ENCODE measurements around the gene IFRD1.

IFRD1 gene

GRCh38 chr7:112414855-112415490 is 35.3 kb upstream of the IFRD1 start:
- H3K9me3 ChIP-seq (ENCODE audit: control extremely low read depth in 1 of 5, control insufficient read depth in 4 of 5, insufficient read depth in 2 of 5, low read depth in 1 of 5, low read length in 4 of 5): no peaks in the 10 kb centered on the region
- peak; percentile 50 to 59 (median 55) for DNase-seq
- H3K27me3 ChIP-seq (replicated peaks in 2 of 5; ENCODE audit: control insufficient read depth in 4 of 5, insufficient read depth in 5 of 5, low read length in 4 of 5): no peaks in the 10 kb centered on the region
- H3K27ac ChIP-seq (ENCODE audit: insufficient read depth in 1 of 2, low read depth in 1 of 2, low read length in 2 of 2, poor library complexity in 1 of 2, severe bottlenecking in 2 of 2): no peak overlapping the region
- ChIA-PET POLR2A (no interaction called here), CTCF (interaction anchor here (1.2 to 2.3 kb wide), 6 partner anchors 19 to 655 kb away, joined by 4 to 9 read pairs (median 5); no protein-coding TSS in a partner anchor)
- 0% methylated on average over 2 of the region's 3 CpGs for WGBS (ENCODE audit: insufficient coverage)
- peaks cover 7 to 20% (median 15%) of the 10 kb centered on the region in 4 experiments for H3K4me1 ChIP-seq (ENCODE audit: control extremely low read depth in 1 of 4, control insufficient read depth in 4 of 4, insufficient read depth in 4 of 4, low read length in 3 of 4)
- H3K4me3 ChIP-seq (ENCODE audit: control insufficient read depth in 1 of 7, extremely low read depth in 1 of 7, insufficient read depth in 4 of 7, low read depth in 2 of 7, low read length in 6 of 7): no peak overlapping the region
- no peaks in the 10 kb centered on the region for H3K36me3 ChIP-seq (ENCODE audit: control insufficient read depth in 4 of 4, insufficient read depth in 4 of 4, low read length in 3 of 4)

GRCh38 chr7:112416127-112416526 is 34.1 kb upstream of the IFRD1 start:
- Histone ChIP-seq H3K27me3 (replicated peaks in 2 of 5; ENCODE audit: control insufficient read depth in 4 of 5, insufficient read depth in 5 of 5, low read length in 4 of 5) (no peaks in the 10 kb centered on the region), H3K9me3 (ENCODE audit: control extremely low read depth in 1 of 5, control insufficient read depth in 4 of 5, insufficient read depth in 2 of 5, low read depth in 1 of 5, low read length in 4 of 5) (no peaks in the 10 kb centered on the region), H3K4me1 (ENCODE audit: control extremely low read depth in 1 of 4, control insufficient read depth in 4 of 4, insufficient read depth in 4 of 4, low read length in 3 of 4) (peaks cover 7 to 20% (median 16%) of the 10 kb centered on the region in 4 experiments), H3K36me3 (ENCODE audit: control insufficient read depth in 4 of 4, insufficient read depth in 4 of 4, low read length in 3 of 4) (no peaks in the 10 kb centered on the region), H3K4me3 (ENCODE audit: control insufficient read depth in 1 of 7, extremely low read depth in 1 of 7, insufficient read depth in 4 of 7, low read depth in 2 of 7, low read length in 6 of 7) (peak overlapping the region in 4 of 7 experiments; percentile 0 to 18 (median 15)), H3K27ac (ENCODE audit: insufficient read depth in 1 of 2, low read depth in 1 of 2, low read length in 2 of 2, poor library complexity in 1 of 2, severe bottlenecking in 2 of 2) (no peak overlapping the region)
- ChIA-PET CTCF (interaction anchor here (0.8 to 2.0 kb wide), 7 partner anchors 10 to 656 kb away, joined by 4 to 9 read pairs (median 4); no protein-coding TSS in a partner anchor), POLR2A (no interaction called here)
- peak; percentile 61 to 95 (median 92) for DNase-seq
- 7% methylated on average over 3 of the region's 4 CpGs for WGBS (ENCODE audit: insufficient coverage)

- no peaks in the 10 kb centered on the region for H3K27me3 ChIP-seq (replicated peaks in 2 of 5; ENCODE audit: control insufficient read depth in 4 of 5, insufficient read depth in 5 of 5, low read length in 4 of 5)
- POLR2A ChIA-PET: interaction anchor here (0.7 kb wide), 1 partner anchor 42 kb away, joined by 3 read pairs; no protein-coding TSS in a partner anchor
- WGBS (ENCODE audit: insufficient coverage): 100% methylated on average over 2 of the region's 4 CpGs
- CTCF ChIA-PET: interaction anchor here (1.3 kb wide), 1 partner anchor 11 kb away, joined by 3 read pairs; no protein-coding TSS in a partner anchor
- no peak overlapping the region for H3K4me3 ChIP-seq (ENCODE audit: control insufficient read depth in 1 of 7, extremely low read depth in 1 of 7, insufficient read depth in 4 of 7, low read depth in 2 of 7, low read length in 6 of 7)
- no peak for DNase-seq
- peaks cover 28 to 49% (median 44%) of the 10 kb centered on the region in 4 experiments for H3K4me1 ChIP-seq (ENCODE audit: control extremely low read depth in 1 of 4, control insufficient read depth in 4 of 4, insufficient read depth in 4 of 4, low read length in 3 of 4)
- no peaks in the 10 kb centered on the region for H3K36me3 ChIP-seq (ENCODE audit: control insufficient read depth in 4 of 4, insufficient read depth in 4 of 4, low read length in 3 of 4)
- no peak overlapping the region for H3K27ac ChIP-seq (ENCODE audit: insufficient read depth in 1 of 2, low read depth in 1 of 2, low read length in 2 of 2, poor library complexity in 1 of 2, severe bottlenecking in 2 of 2)
- no peaks in the 10 kb centered on the region for H3K9me3 ChIP-seq (ENCODE audit: control extremely low read depth in 1 of 5, control insufficient read depth in 4 of 5, insufficient read depth in 2 of 5, low read depth in 1 of 5, low read length in 4 of 5)
Measured at GRCh38 chr7:112419543-112420130, 30.6 kb upstream of the IFRD1 start.

DNA sequence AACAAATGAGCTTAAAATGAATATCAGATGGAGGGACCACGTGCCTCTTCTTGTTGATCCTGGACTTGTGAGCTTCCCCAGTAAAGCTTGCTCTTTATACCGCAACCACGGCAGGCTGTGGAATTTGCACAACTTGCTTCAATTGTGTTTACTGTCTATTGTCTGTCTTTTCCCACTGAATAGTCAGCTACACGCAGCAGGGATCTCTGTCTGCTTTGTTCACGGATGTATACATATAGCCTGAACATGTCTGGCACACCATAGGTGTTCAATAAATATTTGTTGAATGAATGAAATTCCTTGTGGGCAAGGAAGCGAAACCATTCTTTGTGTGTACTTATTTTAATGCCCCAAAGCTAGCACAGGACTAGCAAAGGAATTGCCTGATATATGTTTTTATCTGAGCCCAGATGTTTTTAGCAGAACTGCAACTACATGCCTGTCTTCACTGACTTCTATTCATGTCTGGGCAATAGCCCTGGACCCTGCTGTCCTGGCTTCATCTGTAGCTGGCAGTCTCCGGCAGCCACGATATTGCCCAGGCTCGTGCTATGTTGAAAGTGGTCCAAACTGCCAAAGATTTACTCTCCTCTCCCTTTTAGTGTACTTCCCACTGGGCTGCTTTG is 29.9 kb upstream of the IFRD1 start:
- H3K27ac ChIP-seq (ENCODE audit: insufficient read depth in 1 of 2, low read depth in 1 of 2, low read length in 2 of 2, poor library complexity in 1 of 2, severe bottlenecking in 2 of 2): no peak overlapping the region
- H3K4me3 ChIP-seq (ENCODE audit: control insufficient read depth in 1 of 7, extremely low read depth in 1 of 7, insufficient read depth in 4 of 7, low read depth in 2 of 7, low read length in 6 of 7): no peak overlapping the region
- peaks cover 28 to 50% (median 43%) of the 10 kb centered on the region in 4 experiments for H3K4me1 ChIP-seq (ENCODE audit: control extremely low read depth in 1 of 4, control insufficient read depth in 4 of 4, insufficient read depth in 4 of 4, low read length in 3 of 4)
- ChIA-PET CTCF (interaction anchor here (1.3 kb wide), 1 partner anchor 12 kb away, joined by 3 read pairs; no protein-coding TSS in a partner anchor), POLR2A (interaction anchor here (0.5 kb wide), 1 partner anchor 158 kb away, joined by 3 read pairs; no protein-coding TSS in a partner anchor)
- H3K27me3 ChIP-seq (replicated peaks in 2 of 5; ENCODE audit: control insufficient read depth in 4 of 5, insufficient read depth in 5 of 5, low read length in 4 of 5): no peaks in the 10 kb centered on the region
- over 99% methylated on average over 9 of the region's 9 CpGs for WGBS (ENCODE audit: insufficient coverage)
- H3K9me3 ChIP-seq (ENCODE audit: control extremely low read depth in 1 of 5, control insufficient read depth in 4 of 5, insufficient read depth in 2 of 5, low read depth in 1 of 5, low read length in 4 of 5): no peaks in the 10 kb centered on the region
- no peak for DNase-seq
- H3K36me3 ChIP-seq (ENCODE audit: control insufficient read depth in 4 of 4, insufficient read depth in 4 of 4, low read length in 3 of 4): no peaks in the 10 kb centered on the region

- peak overlapping the region in 1 of 2 experiments; percentile 17 for H3K27ac ChIP-seq (ENCODE audit: insufficient read depth in 1 of 2, low read depth in 1 of 2, low read length in 2 of 2, poor library complexity in 1 of 2, severe bottlenecking in 2 of 2)
- no peaks in the 10 kb centered on the region for H3K36me3 ChIP-seq (ENCODE audit: control insufficient read depth in 4 of 4, insufficient read depth in 4 of 4, low read length in 3 of 4)
- POLR2A ChIA-PET: interaction anchor here (0.6 to 1.3 kb wide), 2 partner anchors 27 to 29 kb away, joined by 3 to 7 read pairs; partner anchors contain the start of gene IFRD1
- H3K27me3 ChIP-seq (replicated peaks in 2 of 5; ENCODE audit: control insufficient read depth in 4 of 5, insufficient read depth in 5 of 5, low read length in 4 of 5): no peaks in the 10 kb centered on the region
- CTCF ChIA-PET: interaction anchor here (1.0 to 2.0 kb wide), 6 partner anchors 9 to 567 kb away, joined by 3 to 5 read pairs (median 3); no protein-coding TSS in a partner anchor
- no peaks in the 10 kb centered on the region for H3K9me3 ChIP-seq (ENCODE audit: control extremely low read depth in 1 of 5, control insufficient read depth in 4 of 5, insufficient read depth in 2 of 5, low read depth in 1 of 5, low read length in 4 of 5)
- peaks cover 21 to 36% (median 31%) of the 10 kb centered on the region in 4 experiments for H3K4me1 ChIP-seq (ENCODE audit: control extremely low read depth in 1 of 4, control insufficient read depth in 4 of 4, insufficient read depth in 4 of 4, low read length in 3 of 4)
- DNase-seq: peak; percentile 19 to 81 (median 78)
- WGBS (ENCODE audit: insufficient coverage): 72% methylated on average over 5 of the region's 9 CpGs
- peak overlapping the region in 3 of 7 experiments; percentile 5 to 29 (median 6) for H3K4me3 ChIP-seq (ENCODE audit: control insufficient read depth in 1 of 7, extremely low read depth in 1 of 7, insufficient read depth in 4 of 7, low read depth in 2 of 7, low read length in 6 of 7)
Measured at GRCh38 chr7:112421666-112422486, 28.4 kb upstream of the IFRD1 start.

GRCh38 chr7:112422842-112423496 is 27.3 kb upstream of the IFRD1 start:
- no peaks in the 10 kb centered on the region for H3K27me3 ChIP-seq (replicated peaks in 2 of 5; ENCODE audit: control insufficient read depth in 4 of 5, insufficient read depth in 5 of 5, low read length in 4 of 5)
- peaks cover 21 to 36% (median 31%) of the 10 kb centered on the region in 4 experiments for H3K4me1 ChIP-seq (ENCODE audit: control extremely low read depth in 1 of 4, control insufficient read depth in 4 of 4, insufficient read depth in 4 of 4, low read length in 3 of 4)
- peak; percentile 69 to 91 (median 90) for DNase-seq
- no peaks in the 10 kb centered on the region for H3K36me3 ChIP-seq (ENCODE audit: control insufficient read depth in 4 of 4, insufficient read depth in 4 of 4, low read length in 3 of 4)
- POLR2A ChIA-PET: interaction anchor here (1.3 kb wide), 1 partner anchor 28 kb away, joined by 7 read pairs; the partner anchor contains the start of gene IFRD1
- peak overlapping the region in 3 of 7 experiments; percentile 40 to 53 (median 47) for H3K4me3 ChIP-seq (ENCODE audit: control insufficient read depth in 1 of 7, extremely low read depth in 1 of 7, insufficient read depth in 4 of 7, low read depth in 2 of 7, low read length in 6 of 7)
- peak overlapping the region in 1 of 2 experiments; percentile 36 for H3K27ac ChIP-seq (ENCODE audit: insufficient read depth in 1 of 2, low read depth in 1 of 2, low read length in 2 of 2, poor library complexity in 1 of 2, severe bottlenecking in 2 of 2)
- H3K9me3 ChIP-seq (ENCODE audit: control extremely low read depth in 1 of 5, control insufficient read depth in 4 of 5, insufficient read depth in 2 of 5, low read depth in 1 of 5, low read length in 4 of 5): no peaks in the 10 kb centered on the region
- CTCF ChIA-PET: interaction anchor here (1.0 to 2.0 kb wide), 5 partner anchors 8 to 568 kb away, joined by 3 to 5 read pairs (median 3); no protein-coding TSS in a partner anchor
- WGBS (ENCODE audit: insufficient coverage): 62% methylated on average over 6 of the region's 6 CpGs
